ENCODE data around the gene MPC1. TPM values are rescaled to one million over a fixed set of nuclear protein-coding genes. Genes with fewer than 3 reads are reported as not detected.
A peak's percentile ranks its signal among the peaks of the same experiment; 100 is the strongest.

The MPC1 gene
- total RNA-seq (ENCODE audit: low replicate concordance) = 40.9 and 45.8 TPM in 2 replicates
- long read RNA-seq, transcript MPC1-201 (4 exons, 976 nt) = major isoform, 50 of 61 reads
- long read RNA-seq, partial matches to known transcripts = 1 of 61 reads
- long read RNA-seq, other reads (novel, unspliced or antisense) = 8 of 61 reads

GRCh38 chr6:166382933-166383801 lies at the start of gene MPC1:
Gene MPC1 (minus strand): TSS chr6:166382940. CDS start chr6:166382876, 64 bp downstream.
- Mint-ChIP-seq H3K9me3 (no peaks in the 10 kb centered on the region), H3K36me3 (no peaks in the 10 kb centered on the region), H3K27ac (peak within 1 kb of the TSS; percentile 98), H3K27me3 (no peaks in the 10 kb centered on the region), H3K4me1 (ENCODE audit: unreplicated experiment) (peaks cover 5% of the 10 kb centered on the region), H3K4me3 (peak within 1 kb of the TSS; percentile 93)
- DNase-seq (ENCODE audit: extremely low spot score, unreplicated experiment) = peak; percentile 98
- TF ChIP-seq, protein P1, sequence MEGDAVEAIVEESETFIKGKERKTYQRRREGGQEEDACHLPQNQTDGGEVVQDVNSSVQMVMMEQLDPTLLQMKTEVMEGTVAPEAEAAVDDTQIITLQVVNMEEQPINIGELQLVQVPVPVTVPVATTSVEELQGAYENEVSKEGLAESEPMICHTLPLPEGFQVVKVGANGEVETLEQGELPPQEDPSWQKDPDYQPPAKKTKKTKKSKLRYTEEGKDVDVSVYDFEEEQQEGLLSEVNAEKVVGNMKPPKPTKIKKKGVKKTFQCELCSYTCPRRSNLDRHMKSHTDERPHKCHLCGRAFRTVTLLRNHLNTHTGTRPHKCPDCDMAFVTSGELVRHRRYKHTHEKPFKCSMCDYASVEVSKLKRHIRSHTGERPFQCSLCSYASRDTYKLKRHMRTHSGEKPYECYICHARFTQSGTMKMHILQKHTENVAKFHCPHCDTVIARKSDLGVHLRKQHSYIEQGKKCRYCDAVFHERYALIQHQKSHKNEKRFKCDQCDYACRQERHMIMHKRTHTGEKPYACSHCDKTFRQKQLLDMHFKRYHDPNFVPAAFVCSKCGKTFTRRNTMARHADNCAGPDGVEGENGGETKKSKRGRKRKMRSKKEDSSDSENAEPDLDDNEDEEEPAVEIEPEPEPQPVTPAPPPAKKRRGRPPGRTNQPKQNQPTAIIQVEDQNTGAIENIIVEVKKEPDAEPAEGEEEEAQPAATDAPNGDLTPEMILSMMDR (conservative IDR thresholded peaks at IDR 0.05) = no peak

GRCh38 chr6:166430269-166430668 lies 47.5 kb upstream of the MPC1 start:
- no peaks in the 10 kb centered on the region for H3K27me3 Mint-ChIP-seq

DNA sequence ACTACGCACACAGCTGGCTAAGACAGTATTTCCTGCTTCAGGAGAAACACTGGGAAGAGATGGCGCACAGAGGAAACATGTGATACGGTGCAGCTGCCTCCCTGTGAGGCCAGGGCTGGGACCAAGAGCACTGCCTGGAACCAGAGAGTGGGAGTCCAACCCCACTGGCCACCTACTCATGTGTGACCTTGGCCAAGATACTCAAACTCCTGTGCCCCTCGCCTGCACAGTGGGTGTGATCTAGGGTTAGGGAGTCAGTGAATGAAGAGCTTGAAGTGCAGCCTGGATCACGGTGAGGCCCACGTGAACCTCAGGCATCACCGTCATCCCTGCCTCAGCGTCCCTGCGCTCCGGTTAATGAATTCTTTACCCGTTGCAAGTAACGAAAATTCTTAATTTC lies 41.7 kb upstream of the MPC1 start:
- H3K4me1 Mint-ChIP-seq (ENCODE audit: unreplicated experiment) = peaks cover 5% of the 10 kb centered on the region
- TF ChIP-seq, protein P1 (conservative IDR thresholded peaks at IDR 0.05) = no peak
- DNase-seq (ENCODE audit: extremely low spot score, unreplicated experiment) = no peak
- H3K27ac Mint-ChIP-seq = no peak overlapping the region
- H3K27me3 Mint-ChIP-seq = no peaks in the 10 kb centered on the region
- H3K9me3 Mint-ChIP-seq = no peaks in the 10 kb centered on the region
- peaks cover 4% of the 10 kb centered on the region for H3K36me3 Mint-ChIP-seq
- no peak overlapping the region for H3K4me3 Mint-ChIP-seq

More at GRCh38 chr6:166430269-166430668, 47.5 kb upstream of the MPC1 start:
- H3K27ac Mint-ChIP-seq = no peak overlapping the region
- peaks cover 10% of the 10 kb centered on the region for H3K36me3 Mint-ChIP-seq
- H3K9me3 Mint-ChIP-seq = no peaks in the 10 kb centered on the region
- H3K4me1 Mint-ChIP-seq (ENCODE audit: unreplicated experiment) = no peaks in the 10 kb centered on the region
- no peak for DNase-seq (ENCODE audit: extremely low spot score, unreplicated experiment)
- TF ChIP-seq, protein P1 (conservative IDR thresholded peaks at IDR 0.05) = no peak
- H3K4me3 Mint-ChIP-seq = no peak overlapping the region

DNA sequence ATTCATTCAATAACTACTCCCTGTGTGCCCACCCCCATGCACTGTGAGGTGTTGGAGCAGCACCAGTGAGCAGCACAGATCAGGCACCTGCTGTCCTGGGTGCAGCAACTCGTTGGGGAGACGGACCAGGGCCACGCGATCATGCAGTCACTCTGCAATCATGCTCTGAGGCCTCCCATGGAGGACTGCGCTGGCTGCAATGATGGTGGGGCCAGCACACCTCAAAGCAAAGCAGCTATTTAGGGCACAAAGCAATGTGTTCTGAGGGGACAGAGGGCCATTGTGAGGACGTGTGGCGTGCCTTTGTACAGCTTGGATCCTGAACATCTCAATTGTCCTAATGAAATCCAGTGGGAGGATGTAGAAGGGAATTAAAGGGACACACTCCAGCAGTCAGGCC lies 41.0 kb upstream of the MPC1 start:
- H3K4me3 Mint-ChIP-seq = no peak overlapping the region
- H3K36me3 Mint-ChIP-seq = peaks cover 4% of the 10 kb centered on the region
- no peaks in the 10 kb centered on the region for H3K9me3 Mint-ChIP-seq
- DNase-seq (ENCODE audit: extremely low spot score, unreplicated experiment) = no peak
- H3K4me1 Mint-ChIP-seq (ENCODE audit: unreplicated experiment) = peaks cover 5% of the 10 kb centered on the region
- no peaks in the 10 kb centered on the region for H3K27me3 Mint-ChIP-seq
- H3K27ac Mint-ChIP-seq = no peak overlapping the region
- TF ChIP-seq, protein P1 (conservative IDR thresholded peaks at IDR 0.05) = no peak

- H3K4me1 Mint-ChIP-seq (ENCODE audit: unreplicated experiment) = peaks cover 5% of the 10 kb centered on the region
- DNase-seq (ENCODE audit: extremely low spot score, unreplicated experiment) = no peak
- no peaks in the 10 kb centered on the region for H3K9me3 Mint-ChIP-seq
- H3K36me3 Mint-ChIP-seq = peaks cover under 1% of the 10 kb centered on the region
- H3K4me3 Mint-ChIP-seq = no peak overlapping the region
- H3K27me3 Mint-ChIP-seq = no peaks in the 10 kb centered on the region
- TF ChIP-seq, protein P1 (conservative IDR thresholded peaks at IDR 0.05) = no peak
- H3K27ac Mint-ChIP-seq = no peak overlapping the region
Observed at GRCh38 chr6:166423051-166423745, 40.5 kb upstream of the MPC1 start.

Measured in type B pancreatic cell (in vitro differentiated cells).